HG02840 (cell line): ENCODE measurements around the gene PPP1R37.

ENCODE experiments used
- ATAC-seq: cut with Tn5 transposase; IDR thresholded peaks from one replicate; pipeline ENCODE4 v1.9.1; 2021; ENCODE audit warnings: mild to moderate bottlenecking, moderate library complexity, moderate number of reproducible peaks; ENCODE audit not compliant: unreplicated experiment, low FRiP score

PPP1R37 gene

GRCh38 chr19:45092747-45093678 is at the start of gene PPP1R37:
PPP1R37 (plus strand) TSS chr19:45093179; CDS start chr19:45093326, 147 bp downstream.
- ATAC-seq, result peak; percentile 61

- no peak for ATAC-seq
These were observed 47.2 kb upstream of the PPP1R37 start for GRCh38 chr19:45045671-45046353.

- ATAC-seq, result no peak
These were observed 46.6 kb upstream of the PPP1R37 start for GRCh38 chr19:45046355-45046754.

- no peak for ATAC-seq
These were observed 45.7 kb upstream of the PPP1R37 start for GRCh38 chr19:45047188-45047797.

- ATAC-seq, result no peak
These were observed 43.8 kb upstream of the PPP1R37 start for GRCh38 chr19:45049073-45049736.

- no peak for ATAC-seq
These were observed 42.9 kb upstream of the PPP1R37 start for GRCh38 chr19:45050036-45050435.

GRCh38 chr19:45051929-45052579 is 40.9 kb upstream of the PPP1R37 start:
- no peak for ATAC-seq

GRCh38 chr19:45056831-45057230 is 36.1 kb upstream of the PPP1R37 start:
- no peak for ATAC-seq

GRCh38 chr19:45057444-45057843 is 35.5 kb upstream of the PPP1R37 start:
- ATAC-seq, result no peak

- ATAC-seq, result no peak
These were observed 34.3 kb upstream of the PPP1R37 start for GRCh38 chr19:45058622-45059159.

GRCh38 chr19:45059258-45059965 is 33.6 kb upstream of the PPP1R37 start:
- no peak for ATAC-seq

- ATAC-seq, result no peak
These were observed 31.0 kb upstream of the PPP1R37 start for GRCh38 chr19:45061965-45062364.

GRCh38 chr19:45063851-45064801 is 28.9 kb upstream of the PPP1R37 start:
- no peak for ATAC-seq

- no peak for ATAC-seq
These were observed 25.9 kb upstream of the PPP1R37 start for GRCh38 chr19:45066921-45067661.

GRCh38 chr19:45068041-45068440 is 24.9 kb upstream of the PPP1R37 start:
- ATAC-seq, result no peak

- ATAC-seq, result no peak
These were observed 23.9 kb upstream of the PPP1R37 start for GRCh38 chr19:45069056-45069455.

GRCh38 chr19:45070214-45070613 is 22.8 kb upstream of the PPP1R37 start:
- no peak for ATAC-seq
